Smooth muscle cell (in vitro differentiated cells): ENCODE results near the gene UBASH3B. TPM values are rescaled to one million over a fixed set of nuclear protein-coding genes. Genes with fewer than 3 reads are reported as not detected.
"Not testable (repeated sequence)": the region's sequence is repeated elsewhere in the genome, so short reads cannot be mapped to it uniquely, and the experiment has no call there.

ENCODE experiments used
- DNase-seq: peaks from one replicate; lab custom pipeline; 2025; ENCODE audit not compliant: unreplicated experiment; lab: John Stamatoyannopoulos, UW
- H2AFZ ChIP-seq: fragments of 200-600 bp; sonication (generic); 2 replicates; pipeline ENCODE4 v1.6.0; 2016; ENCODE audit warnings: antibody characterized with exemption, low read depth, mild to moderate bottlenecking
- H3F3A ChIP-seq: fragments of 200-600 bp; sonication (generic); 2 replicates; pipeline ENCODE4 v1.6.0; 2017; ENCODE audit warnings: antibody characterized with exemption, low read depth
- H3K27ac ChIP-seq: fragments of 200-600 bp; sonication (generic); 2 replicates; pipeline ENCODE4 v1.5.1; 2016; ENCODE audit warnings: low read depth, mild to moderate bottlenecking
- H3K27me3 ChIP-seq: fragments of 200-600 bp; sonication (generic); 2 replicates; pipeline ENCODE4 v1.6.1; 2016; ENCODE audit warnings: low read depth, mild to moderate bottlenecking
- H3K36me3 ChIP-seq: fragments of 200-600 bp; sonication (generic); 2 replicates; pipeline ENCODE4 v1.5.1; 2016; ENCODE audit warnings: low read depth
- H3K4me1 ChIP-seq: fragments of 200-600 bp; sonication (generic); 2 replicates; pipeline ENCODE4 v1.5.1; 2016; ENCODE audit warnings: low read depth
- H3K4me2 ChIP-seq: fragments of 200-600 bp; sonication (generic); 2 replicates; pipeline ENCODE4 v1.6.0; 2016; ENCODE audit warnings: mild to moderate bottlenecking
- H3K4me3 ChIP-seq: fragments of 200-600 bp; sonication (generic); 2 replicates; pipeline ENCODE4 v1.5.1; 2016; ENCODE audit warnings: mild to moderate bottlenecking
- H3K79me2 ChIP-seq: fragments of 200-600 bp; sonication (generic); 2 replicates; pipeline ENCODE4 v1.6.0; 2016; ENCODE audit warnings: low read depth, mild to moderate bottlenecking
- H3K9ac ChIP-seq: fragments of 200-600 bp; sonication (generic); 2 replicates; pipeline ENCODE4 v1.6.0; 2016; ENCODE audit warnings: low read depth
- H3K9me3 ChIP-seq: fragments of 200-600 bp; sonication (generic); replicated peaks from 2 replicates; pipeline ENCODE4 v1.5.1; 2016; ENCODE audit warnings: low read depth
- H4K20me1 ChIP-seq: fragments of 200-600 bp; sonication (generic); 2 replicates; pipeline ENCODE4 v1.6.0; 2016; ENCODE audit warnings: low read depth
- CTCF ChIP-seq: fragments of 200-600 bp; sonication (generic); IDR thresholded peaks from 2 replicates; pipeline ENCODE4 v1.5.1; 2017; ENCODE audit warnings: borderline replicate concordance, mild to moderate bottlenecking, antibody characterized with exemption; ENCODE audit not compliant: insufficient read depth, poor library complexity, severe bottlenecking
- WGBS: methylation state at CpG from one replicate; pipeline ENCODE4 v1.1.7; 2016; ENCODE audit warnings: low lambda C conversion rate; 5-methylcytosine and 5-hydroxymethylcytosine counted together
- polyA plus RNA-seq: library from polyadenylated mRNA; unstranded; fragments of >200 nt; fragmentation: Nextera tagmentation; extraction: Ambion mirVana; gene quantifications from 2 replicates; pipeline ENCODE4 v1.2.1, GENCODE V29; 2016
- total RNA-seq: library from RNA; depleted of rRNA; stranded (reverse); fragments of >200 nt; gene quantifications from 2 replicates; pipeline ENCODE4 v1.2.3, GENCODE V29; 2014

UBASH3B gene
- total and polyA plus RNA-seq, 2 experiments from 2014 or later: 15.8 to 30.5 TPM

- Histone ChIP-seq H4K20me1 (no peaks in the 10 kb centered on the region), H3F3A (no peaks in the 10 kb centered on the region), H3K36me3 (no peaks in the 10 kb centered on the region), H3K27ac (no peak overlapping the region), H3K4me2 (no peak overlapping the region), H2AFZ (no peak overlapping the region), H3K9me3 (no peaks in the 10 kb centered on the region), H3K9ac (no peak overlapping the region), H3K79me2 (no peaks in the 10 kb centered on the region), H3K4me3 (no peak overlapping the region), H3K4me1 (no peaks in the 10 kb centered on the region), H3K27me3 (peaks cover 10% of the 10 kb centered on the region)
- no peak for DNase-seq
- TF ChIP-seq CTCF: no peak
- 91% methylated on average over 5 of the region's 5 CpGs for WGBS
Observed at GRCh38 chr11:122617297-122617696, 38.2 kb upstream of the UBASH3B start.

- H3K27ac ChIP-seq: no peak overlapping the region
- H3K27me3 ChIP-seq: peaks cover 10% of the 10 kb centered on the region
- no peak overlapping the region for H2AFZ ChIP-seq
- H3K9ac ChIP-seq: no peak overlapping the region
- H3K36me3 ChIP-seq: no peaks in the 10 kb centered on the region
- no peaks in the 10 kb centered on the region for H3K4me1 ChIP-seq
- TF ChIP-seq CTCF: no peak
- DNase-seq: no peak
- no peaks in the 10 kb centered on the region for H4K20me1 ChIP-seq
- H3K4me3 ChIP-seq: no peak overlapping the region
- H3K4me2 ChIP-seq: no peak overlapping the region
- H3F3A ChIP-seq: no peaks in the 10 kb centered on the region
- 66% methylated on average over 6 of the region's 6 CpGs for WGBS
- no peaks in the 10 kb centered on the region for H3K79me2 ChIP-seq
- H3K9me3 ChIP-seq: no peaks in the 10 kb centered on the region
Observed at GRCh38 chr11:122617926-122618325, 37.6 kb upstream of the UBASH3B start.

GRCh38 chr11:122618927-122619326 lies 36.6 kb upstream of the UBASH3B start:
- TF ChIP-seq CTCF: no peak
- no peak for DNase-seq
- no peak overlapping the region for H3K27ac ChIP-seq
- H3F3A ChIP-seq: no peaks in the 10 kb centered on the region
- no peak overlapping the region for H2AFZ ChIP-seq
- 97% methylated on average over 19 of the region's 19 CpGs for WGBS
- H4K20me1 ChIP-seq: no peaks in the 10 kb centered on the region
- H3K9ac ChIP-seq: no peak overlapping the region
- peaks cover 10% of the 10 kb centered on the region for H3K27me3 ChIP-seq
- H3K4me1 ChIP-seq: no peaks in the 10 kb centered on the region
- H3K4me2 ChIP-seq: no peak overlapping the region
- no peaks in the 10 kb centered on the region for H3K36me3 ChIP-seq
- H3K4me3 ChIP-seq: no peak overlapping the region
- H3K79me2 ChIP-seq: no peaks in the 10 kb centered on the region
- no peaks in the 10 kb centered on the region for H3K9me3 ChIP-seq

- Histone ChIP-seq H2AFZ (no peak overlapping the region), H3K36me3 (no peaks in the 10 kb centered on the region), H3K27ac (no peak overlapping the region), H3K79me2 (no peaks in the 10 kb centered on the region), H3K9ac (no peak overlapping the region), H3K4me2 (no peak overlapping the region), H3K4me1 (no peaks in the 10 kb centered on the region), H3K27me3 (peaks cover 10% of the 10 kb centered on the region), H3K4me3 (no peak overlapping the region), H4K20me1 (no peaks in the 10 kb centered on the region), H3F3A (no peaks in the 10 kb centered on the region), H3K9me3 (no peaks in the 10 kb centered on the region)
- DNase-seq: no peak
- TF ChIP-seq CTCF: no peak
- 96% methylated on average over 3 of the region's 3 CpGs for WGBS
Observed at GRCh38 chr11:122619757-122620156, 35.8 kb upstream of the UBASH3B start.

GRCh38 chr11:122625501-122625900 lies 30.0 kb upstream of the UBASH3B start:
- not testable (repeated sequence) for H3K4me1 ChIP-seq, H3K9me3 ChIP-seq, DNase-seq, H3K79me2 ChIP-seq, H2AFZ ChIP-seq, H3K4me2 ChIP-seq, H3K9ac ChIP-seq, H3F3A ChIP-seq, H3K27me3 ChIP-seq, H3K4me3 ChIP-seq, H4K20me1 ChIP-seq, H3K27ac ChIP-seq, H3K36me3 ChIP-seq
- WGBS: 95% methylated on average over 7 of the region's 7 CpGs
